CD4-positive, alpha-beta T cell treated with Interleukin-2 at 100 ng/mL for 4 hours (primary cell): ENCODE measurements around the gene GLYATL1.
"Not testable (repeated sequence)": the region's sequence is repeated elsewhere in the genome, so short reads cannot be mapped to it uniquely, and the experiment has no call there.

Experiments used
- DNase-seq: peaks from one replicate; pipeline ENCODE4 v3.0.0-alpha.2; 2020; ENCODE audit warnings: low spot score

GLYATL1 gene

GRCh38 chr11:58998480-58999290 lies 59.4 kb downstream of the GLYATL1 start:
- DNase-seq = no peak

GRCh38 chr11:58999291-58999680 lies 60.0 kb downstream of the GLYATL1 start:
- DNase-seq = no peak

GRCh38 chr11:59000003-59000402 lies 60.7 kb downstream of the GLYATL1 start:
- DNase-seq = no peak

- DNase-seq = not testable (repeated sequence)
Observed at GRCh38 chr11:59002006-59002405, 62.7 kb downstream of the GLYATL1 start.
